Osteocyte (in vitro differentiated cells): Measurements from ENCODE around the gene CCDC88C. TPM values are rescaled to one million over a fixed set of nuclear protein-coding genes. Genes with fewer than 3 reads are reported as not detected.

Source experiments
- DNase-seq: peaks from one replicate; pipeline ENCODE4 v3.0.0; 2021; ENCODE audit warnings: mixed read lengths; ENCODE audit not compliant: unreplicated experiment; ENCODE audit errors: extremely low spot score
- H3K27ac Mint-ChIP-seq: one replicate; pipeline ENCODE4 v1.8.0; 2021; ENCODE audit warnings: mild to moderate bottlenecking, mixed read lengths; ENCODE audit not compliant: unreplicated experiment
- H3K27me3 Mint-ChIP-seq: one replicate; pipeline ENCODE4 v1.8.0; 2021; ENCODE audit warnings: mixed read lengths; ENCODE audit not compliant: unreplicated experiment
- H3K36me3 Mint-ChIP-seq: one replicate; pipeline ENCODE4 v1.8.0; 2021; ENCODE audit warnings: mixed read lengths; ENCODE audit not compliant: unreplicated experiment
- H3K4me1 Mint-ChIP-seq: one replicate; pipeline ENCODE4 v1.8.0; 2021; ENCODE audit warnings: mixed read lengths; ENCODE audit not compliant: unreplicated experiment
- H3K4me3 Mint-ChIP-seq: one replicate; pipeline ENCODE4 v1.8.0; 2021; ENCODE audit warnings: mild to moderate bottlenecking, moderate library complexity, mixed read lengths; ENCODE audit not compliant: unreplicated experiment
- H3K9me3 Mint-ChIP-seq: one replicate; pipeline ENCODE4 v1.8.0; 2021; ENCODE audit warnings: mixed read lengths; ENCODE audit not compliant: unreplicated experiment
- CTCF ChIP-seq: fragments of 200-600 bp; sonication (generic); IDR thresholded peaks from 2 replicates; pipeline ENCODE4 v1.5.0; 2021; ENCODE audit warnings: antibody characterized with exemption, mild to moderate bottlenecking, moderate library complexity
- total RNA-seq: library from RNA; stranded (reverse); gene quantifications from 2 replicates; pipeline ENCODE4 v1.2.1, GENCODE V29; 2021

CCDC88C gene
- total RNA-seq, 1 donor from 2014 or later, result 1.4 TPM

GRCh38 chr14:91402348-91402747, 15.3 kb downstream of the CCDC88C start:
- no peak for DNase-seq
- Mint-ChIP-seq H3K9me3 (no peaks in the 10 kb centered on the region), H3K4me1 (peaks cover 9% of the 10 kb centered on the region), H3K27ac (no peak overlapping the region), H3K4me3 (no peak overlapping the region), H3K27me3 (no peaks in the 10 kb centered on the region), H3K36me3 (no peaks in the 10 kb centered on the region)
- no peak for TF ChIP-seq CTCF

GRCh38 chr14:91401751-91402150, 15.9 kb downstream of the CCDC88C start:
- Mint-ChIP-seq H3K36me3 (no peaks in the 10 kb centered on the region), H3K4me1 (peaks cover 9% of the 10 kb centered on the region), H3K27me3 (no peaks in the 10 kb centered on the region), H3K9me3 (no peaks in the 10 kb centered on the region), H3K27ac (no peak overlapping the region), H3K4me3 (no peak overlapping the region)
- DNase-seq, result no peak
- TF ChIP-seq CTCF, result no peak

- Mint-ChIP-seq H3K9me3 (no peaks in the 10 kb centered on the region), H3K36me3 (no peaks in the 10 kb centered on the region), H3K27me3 (no peaks in the 10 kb centered on the region), H3K4me3 (no peak overlapping the region), H3K27ac (no peak overlapping the region), H3K4me1 (peaks cover 9% of the 10 kb centered on the region)
- TF ChIP-seq CTCF, result no peak
- DNase-seq, result no peak
These were observed 16.9 kb downstream of the CCDC88C start for GRCh38 chr14:91400696-91401095.

- Mint-ChIP-seq H3K27me3 (no peaks in the 10 kb centered on the region), H3K4me1 (peaks cover 9% of the 10 kb centered on the region)
These were observed 17.6 kb downstream of the CCDC88C start for GRCh38 chr14:91399868-91400640.

More at GRCh38 chr14:91399868-91400640, 17.6 kb downstream of the CCDC88C start:
- no peak for TF ChIP-seq CTCF
- H3K36me3 Mint-ChIP-seq, result no peaks in the 10 kb centered on the region
- H3K4me3 Mint-ChIP-seq, result no peak overlapping the region
- H3K9me3 Mint-ChIP-seq, result no peaks in the 10 kb centered on the region
- no peak overlapping the region for H3K27ac Mint-ChIP-seq
- no peak for DNase-seq
